ENCODE measurements around the gene TEX28.
"Not testable (repeated sequence)": the region's sequence is repeated elsewhere in the genome, so short reads cannot be mapped to it uniquely, and the experiment has no call there.

The TEX28 gene

DNA sequence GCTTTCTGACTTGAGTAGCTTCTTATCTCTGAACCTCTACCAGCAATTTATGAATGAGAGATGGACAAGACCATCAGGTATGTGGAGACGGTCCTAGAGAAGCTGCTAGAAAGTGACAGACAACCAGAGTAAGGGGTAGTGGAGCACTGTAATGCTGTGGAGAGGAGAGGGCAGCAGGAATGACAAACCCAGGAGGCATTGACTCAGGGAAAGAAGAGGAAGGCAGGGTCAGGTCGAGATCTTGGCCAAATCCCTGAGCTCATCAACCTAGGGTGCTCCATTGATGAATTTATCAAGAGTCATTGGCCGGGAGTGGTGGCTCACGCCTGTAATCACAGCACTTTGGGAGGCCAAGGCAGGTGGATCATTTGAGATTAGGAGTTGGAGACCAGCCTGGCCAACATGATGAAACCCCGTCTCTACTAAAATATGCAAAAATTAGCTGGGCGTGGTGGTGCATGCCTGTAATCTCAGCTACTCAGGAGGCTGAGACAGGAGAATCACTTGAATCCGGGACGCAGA lies 54.9 kb downstream of the TEX28 start:
- DNase-seq: not testable (repeated sequence)

DNA sequence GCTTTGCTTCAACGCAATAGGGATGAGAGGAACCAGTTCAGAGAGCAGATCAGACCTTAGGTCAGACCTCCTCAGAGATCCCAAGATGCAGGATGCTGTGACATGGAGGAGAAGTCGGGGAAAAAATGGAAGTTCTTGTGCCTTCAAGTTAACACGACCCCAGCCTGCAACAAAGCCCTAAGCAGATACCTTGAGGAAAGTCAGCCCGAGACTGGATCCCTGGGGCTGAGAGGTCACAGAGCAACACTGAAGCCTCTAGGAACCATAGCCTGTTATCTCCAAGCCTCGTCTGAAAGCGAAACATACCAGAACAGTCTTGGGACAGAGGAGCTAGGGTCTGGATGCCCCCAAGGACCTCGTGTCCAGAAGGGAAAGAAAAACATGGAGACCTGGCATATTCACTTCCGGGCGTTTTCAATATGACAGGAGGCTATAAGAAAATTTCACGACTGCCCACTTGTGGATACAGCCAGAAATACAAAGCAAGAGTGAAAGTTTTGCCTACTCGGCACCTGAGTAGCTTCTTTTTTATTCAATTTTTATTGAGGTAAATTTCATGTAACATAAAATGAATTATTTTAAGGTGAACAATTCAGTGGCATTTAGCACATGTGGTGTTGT lies 55.9 kb downstream of the TEX28 start:
- not testable (repeated sequence) for DNase-seq

DNA sequence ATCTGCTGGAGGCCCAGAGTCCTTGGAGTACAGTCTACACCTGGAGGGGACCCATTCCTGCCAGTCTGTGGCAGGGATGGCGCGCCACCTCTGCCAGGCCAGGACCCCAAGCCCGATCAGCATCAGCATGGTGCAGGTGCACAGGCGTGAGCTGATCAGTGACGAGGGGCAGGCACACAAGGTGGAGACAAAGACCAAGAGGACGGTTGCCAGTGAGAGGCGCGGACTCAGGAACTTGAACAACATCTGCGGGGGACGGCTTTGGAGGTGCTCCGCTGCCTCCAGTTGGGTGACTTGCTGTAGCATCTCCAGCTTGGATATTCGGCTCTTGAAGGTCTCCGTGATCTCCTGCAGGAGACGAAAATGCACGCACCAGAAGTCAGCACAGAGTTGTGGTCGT lies 61.3 kb downstream of the TEX28 start:
- DNase-seq: not testable (repeated sequence)

DNA sequence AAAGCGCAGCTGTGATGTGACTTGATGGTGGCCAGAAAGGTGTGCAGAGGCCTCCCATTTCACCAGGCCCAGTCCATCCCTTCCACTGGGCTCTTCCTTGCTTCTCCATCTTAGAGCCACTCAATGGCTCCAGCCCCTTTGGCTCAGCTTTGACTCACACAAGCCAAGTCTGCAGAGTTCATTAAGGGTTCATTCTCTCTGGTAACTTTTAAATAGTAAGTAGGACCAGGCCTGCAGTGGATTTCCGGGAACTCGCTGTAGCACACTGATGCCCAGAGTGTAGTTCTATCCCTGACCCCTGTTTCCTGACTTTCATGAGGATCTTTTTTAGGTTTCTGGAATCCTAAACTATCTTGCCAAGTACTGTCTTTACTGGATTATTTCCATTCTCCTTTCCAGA lies 63.5 kb downstream of the TEX28 start:
- DNase-seq: not testable (repeated sequence)

DNA sequence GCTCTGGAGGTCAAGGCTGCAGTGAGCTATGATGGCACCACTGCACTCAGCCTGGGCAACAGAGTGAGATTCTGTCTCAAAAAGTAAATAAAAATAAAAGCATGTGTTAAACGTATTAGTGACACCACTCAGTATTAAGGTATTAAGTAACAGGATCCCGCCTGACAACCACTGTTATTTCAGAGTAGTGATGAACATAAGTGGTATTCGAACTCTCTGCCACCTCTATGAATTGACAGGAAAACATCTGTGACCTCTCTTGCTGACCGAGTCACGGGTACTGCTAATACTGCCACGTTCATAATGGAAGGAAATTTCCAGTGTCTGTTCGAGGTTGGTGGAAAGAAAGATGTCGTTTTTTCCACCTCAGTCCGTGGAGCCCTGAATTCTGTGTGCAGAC lies 68.2 kb downstream of the TEX28 start:
- not testable (repeated sequence) for DNase-seq

DNA sequence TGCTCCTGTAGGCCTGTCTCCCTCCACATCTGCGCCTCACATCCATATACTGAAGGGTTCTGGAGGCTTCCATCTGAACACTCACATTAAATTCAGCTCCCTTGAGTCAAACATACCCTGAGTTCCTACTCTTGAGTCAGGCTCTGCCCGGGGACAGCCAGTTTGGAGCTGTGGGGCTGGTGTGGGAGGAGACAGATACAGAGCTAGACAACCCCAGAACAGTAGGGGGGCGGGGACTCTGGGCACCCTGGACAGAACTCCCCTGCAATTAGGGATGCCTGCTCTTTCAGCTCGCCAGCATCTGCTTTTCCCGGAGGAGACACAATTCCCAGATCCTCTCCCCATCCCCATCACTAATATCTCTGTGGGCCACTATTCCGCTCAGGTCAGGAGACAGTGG lies 69.6 kb downstream of the TEX28 start:
- DNase-seq: not testable (repeated sequence)

Data from NCI-H1436 treated with DMSO at 0.1 percent for 48 hours (cell line).